Measurements from ENCODE around the gene PER2. TPM values are rescaled to one million over a fixed set of nuclear protein-coding genes. Genes with fewer than 3 reads are reported as not detected.

The PER2 gene
- total RNA-seq, 2 experiments from 2014 or later, result 8.4 to 18.6 TPM

GRCh38 chr2:238261718-238262375 lies 26.6 kb downstream of the PER2 start:
- Histone ChIP-seq H3K79me2 (ENCODE audit: insufficient read depth, low read depth, low read length) (no peaks in the 10 kb centered on the region), H3K27ac (ENCODE audit: low read depth, low read length, poor library complexity, severe bottlenecking) (no peak overlapping the region), H4K20me1 (ENCODE audit: insufficient read depth, low read length) (no peaks in the 10 kb centered on the region), H3K9me3 (ENCODE audit: low read length) (no peaks in the 10 kb centered on the region), H2AFZ (ENCODE audit: low read length) (no peak overlapping the region), H3K4me1 (ENCODE audit: insufficient read depth, low read length, poor library complexity, severe bottlenecking) (no peaks in the 10 kb centered on the region), H3K4me2 (ENCODE audit: low read length) (no peak overlapping the region), H3K36me3 (ENCODE audit: insufficient read depth, low read length) (peaks cover 36% of the 10 kb centered on the region; the same call in 1 of the 2 replicates), H3K9me2 (ENCODE audit: insufficient read depth, low read length) (no peaks in the 10 kb centered on the region), H3K4me3 (ENCODE audit: low read depth, low read length, poor library complexity, severe bottlenecking) (no peak overlapping the region)
- intact Hi-C loops (cut with micrococcal nuclease; ENCODE audit: unreplicated experiment), result no loop called here
- no peak for DNase-seq (ENCODE audit: low spot score)
- BruUV-seq (replicated peaks), result no TSS peak
- ChIA-PET POLR2A (no interaction called here), CTCF (ENCODE audit: unreplicated experiment) (no interaction called here)
- TF ChIP-seq CTCF (conservative IDR thresholded peaks at IDR 0.05; ENCODE audit: low read length) (no peak), EZH2phosphoT487 (IDR thresholded peaks at IDR 0.05; ENCODE audit: borderline replicate concordance, low read depth, low read length) (no peak)

GRCh38 chr2:238260883-238261282 lies 27.5 kb downstream of the PER2 start:
- no peaks in the 10 kb centered on the region for H3K4me1 ChIP-seq (ENCODE audit: insufficient read depth, low read length, poor library complexity, severe bottlenecking)
- no peak overlapping the region for H2AFZ ChIP-seq (ENCODE audit: low read length)
- H3K27ac ChIP-seq (ENCODE audit: low read depth, low read length, poor library complexity, severe bottlenecking), result no peak overlapping the region
- H3K4me2 ChIP-seq (ENCODE audit: low read length), result no peak overlapping the region
- H4K20me1 ChIP-seq (ENCODE audit: insufficient read depth, low read length), result no peaks in the 10 kb centered on the region
- ChIA-PET CTCF (ENCODE audit: unreplicated experiment) (no interaction called here), POLR2A (no interaction called here)
- peaks cover 42% of the 10 kb centered on the region; the same call in 1 of the 2 replicates for H3K36me3 ChIP-seq (ENCODE audit: insufficient read depth, low read length)
- intact Hi-C loops (cut with micrococcal nuclease; ENCODE audit: unreplicated experiment), result no loop called here
- no peaks in the 10 kb centered on the region for H3K9me2 ChIP-seq (ENCODE audit: insufficient read depth, low read length)
- H3K9me3 ChIP-seq (ENCODE audit: low read length), result no peaks in the 10 kb centered on the region
- no peaks in the 10 kb centered on the region for H3K79me2 ChIP-seq (ENCODE audit: insufficient read depth, low read depth, low read length)
- no TSS peak for BruUV-seq (replicated peaks)
- no peak for DNase-seq (ENCODE audit: low spot score)
- no peak overlapping the region for H3K4me3 ChIP-seq (ENCODE audit: low read depth, low read length, poor library complexity, severe bottlenecking)
- TF ChIP-seq CTCF (conservative IDR thresholded peaks at IDR 0.05; ENCODE audit: low read length), result no peak
- TF ChIP-seq EZH2phosphoT487 (IDR thresholded peaks at IDR 0.05; ENCODE audit: borderline replicate concordance, low read depth, low read length), result no peak
